ENCODE results near the gene SPACA9.

DNA sequence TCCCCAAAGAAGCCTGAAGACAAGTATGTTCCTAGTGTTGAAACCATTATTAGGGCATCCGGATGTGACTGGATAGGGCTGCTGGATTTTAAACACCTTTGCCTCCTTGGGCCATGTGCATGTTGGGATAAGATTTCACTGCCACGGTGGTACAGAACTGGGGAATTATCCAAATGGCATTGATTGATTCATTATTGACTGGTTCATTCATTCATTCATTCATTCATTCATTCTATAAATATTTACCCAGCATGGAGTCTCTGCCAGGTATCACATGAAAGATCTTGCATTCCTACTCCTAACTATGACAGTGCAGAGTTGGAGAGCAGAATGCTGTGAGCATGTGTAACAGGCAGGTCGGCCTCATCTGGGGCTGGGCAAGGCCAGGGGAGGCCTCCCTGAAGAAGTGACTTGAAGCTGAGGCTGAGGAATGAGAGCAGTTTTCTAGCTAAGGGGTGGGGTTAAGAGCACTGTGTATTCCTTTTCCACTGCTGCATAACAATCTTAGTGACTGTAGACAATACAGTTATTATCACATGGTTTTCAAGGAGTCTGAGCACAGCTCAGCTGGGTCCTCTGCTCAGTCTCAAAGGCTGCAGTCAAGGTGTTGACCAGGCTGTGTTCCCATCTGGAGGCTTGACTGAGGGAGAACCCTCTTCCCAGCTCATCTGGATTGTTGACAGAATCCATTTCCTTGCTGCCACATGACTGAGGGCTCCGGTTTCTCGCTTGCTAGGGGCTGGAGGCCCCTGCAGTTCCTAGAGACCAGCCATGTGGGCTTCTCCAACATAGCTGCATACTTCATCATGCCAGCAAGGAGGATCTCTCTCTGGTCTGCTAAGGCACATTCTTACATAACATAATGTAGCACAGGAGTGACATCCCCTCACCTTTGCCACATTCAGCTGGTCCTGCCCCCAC lies 36.3 kb upstream of the SPACA9 start:
- TF ChIP-seq, protein P1, sequence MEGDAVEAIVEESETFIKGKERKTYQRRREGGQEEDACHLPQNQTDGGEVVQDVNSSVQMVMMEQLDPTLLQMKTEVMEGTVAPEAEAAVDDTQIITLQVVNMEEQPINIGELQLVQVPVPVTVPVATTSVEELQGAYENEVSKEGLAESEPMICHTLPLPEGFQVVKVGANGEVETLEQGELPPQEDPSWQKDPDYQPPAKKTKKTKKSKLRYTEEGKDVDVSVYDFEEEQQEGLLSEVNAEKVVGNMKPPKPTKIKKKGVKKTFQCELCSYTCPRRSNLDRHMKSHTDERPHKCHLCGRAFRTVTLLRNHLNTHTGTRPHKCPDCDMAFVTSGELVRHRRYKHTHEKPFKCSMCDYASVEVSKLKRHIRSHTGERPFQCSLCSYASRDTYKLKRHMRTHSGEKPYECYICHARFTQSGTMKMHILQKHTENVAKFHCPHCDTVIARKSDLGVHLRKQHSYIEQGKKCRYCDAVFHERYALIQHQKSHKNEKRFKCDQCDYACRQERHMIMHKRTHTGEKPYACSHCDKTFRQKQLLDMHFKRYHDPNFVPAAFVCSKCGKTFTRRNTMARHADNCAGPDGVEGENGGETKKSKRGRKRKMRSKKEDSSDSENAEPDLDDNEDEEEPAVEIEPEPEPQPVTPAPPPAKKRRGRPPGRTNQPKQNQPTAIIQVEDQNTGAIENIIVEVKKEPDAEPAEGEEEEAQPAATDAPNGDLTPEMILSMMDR (IDR thresholded peaks at IDR 0.05): no peak
- no peak for TF ChIP-seq POLR2AphosphoS5 (IDR thresholded peaks at IDR 0.05)
- TF ChIP-seq POLR2A (IDR thresholded peaks at IDR 0.05): no peak
- no peak for TF ChIP-seq EP300 (IDR thresholded peaks at IDR 0.05)

Measured in suprapubic skin (tissue), 4 donors.